ENCODE data around the gene WDR36.

GRCh38 chr5:111079846-111080245, 12.3 kb upstream of the WDR36 start:
- no peak for TF ChIP-seq ZNF384 (IDR thresholded peaks at IDR 0.05; ENCODE audit: borderline replicate concordance, low read depth, low read length)
- TF ChIP-seq IKZF2 (IDR thresholded peaks at IDR 0.05), result no peak
- TF ChIP-seq, protein P1, sequence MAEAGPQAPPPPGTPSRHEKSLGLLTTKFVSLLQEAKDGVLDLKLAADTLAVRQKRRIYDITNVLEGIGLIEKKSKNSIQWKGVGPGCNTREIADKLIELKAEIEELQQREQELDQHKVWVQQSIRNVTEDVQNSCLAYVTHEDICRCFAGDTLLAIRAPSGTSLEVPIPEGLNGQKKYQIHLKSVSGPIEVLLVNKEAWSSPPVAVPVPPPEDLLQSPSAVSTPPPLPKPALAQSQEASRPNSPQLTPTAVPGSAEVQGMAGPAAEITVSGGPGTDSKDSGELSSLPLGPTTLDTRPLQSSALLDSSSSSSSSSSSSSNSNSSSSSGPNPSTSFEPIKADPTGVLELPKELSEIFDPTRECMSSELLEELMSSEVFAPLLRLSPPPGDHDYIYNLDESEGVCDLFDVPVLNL (IDR thresholded peaks at IDR 0.05; ENCODE audit: low read depth, low read length), result no peak
- TF ChIP-seq, protein P2, sequence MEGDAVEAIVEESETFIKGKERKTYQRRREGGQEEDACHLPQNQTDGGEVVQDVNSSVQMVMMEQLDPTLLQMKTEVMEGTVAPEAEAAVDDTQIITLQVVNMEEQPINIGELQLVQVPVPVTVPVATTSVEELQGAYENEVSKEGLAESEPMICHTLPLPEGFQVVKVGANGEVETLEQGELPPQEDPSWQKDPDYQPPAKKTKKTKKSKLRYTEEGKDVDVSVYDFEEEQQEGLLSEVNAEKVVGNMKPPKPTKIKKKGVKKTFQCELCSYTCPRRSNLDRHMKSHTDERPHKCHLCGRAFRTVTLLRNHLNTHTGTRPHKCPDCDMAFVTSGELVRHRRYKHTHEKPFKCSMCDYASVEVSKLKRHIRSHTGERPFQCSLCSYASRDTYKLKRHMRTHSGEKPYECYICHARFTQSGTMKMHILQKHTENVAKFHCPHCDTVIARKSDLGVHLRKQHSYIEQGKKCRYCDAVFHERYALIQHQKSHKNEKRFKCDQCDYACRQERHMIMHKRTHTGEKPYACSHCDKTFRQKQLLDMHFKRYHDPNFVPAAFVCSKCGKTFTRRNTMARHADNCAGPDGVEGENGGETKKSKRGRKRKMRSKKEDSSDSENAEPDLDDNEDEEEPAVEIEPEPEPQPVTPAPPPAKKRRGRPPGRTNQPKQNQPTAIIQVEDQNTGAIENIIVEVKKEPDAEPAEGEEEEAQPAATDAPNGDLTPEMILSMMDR (IDR thresholded peaks at IDR 0.05 in 2 of 3, conservative IDR thresholded peaks at IDR 0.05 in 1 of 3; ENCODE audit: control insufficient read depth in 2 of 3, extremely low read depth in 1 of 3, insufficient read depth in 1 of 3, low read depth in 3 of 3, low read length in 3 of 3), result no peak
- TF ChIP-seq USF2 (IDR thresholded peaks at IDR 0.05; ENCODE audit: borderline replicate concordance, low read depth, low read length), result no peak
- no peak for TF ChIP-seq ATF2 (IDR thresholded peaks at IDR 0.05; ENCODE audit: low read length)
- TF ChIP-seq MYC (IDR thresholded peaks at IDR 0.05; ENCODE audit: insufficient read depth, insufficient read length, insufficient replicate concordance, low read length, severe bottlenecking), result no peak
- TF ChIP-seq POLR2AphosphoS5 (IDR thresholded peaks at IDR 0.05; ENCODE audit: low read length), result no peak
- no peak for TF ChIP-seq SREBF2 (IDR thresholded peaks at IDR 0.05; ENCODE audit: low read length)
- no peak for TF ChIP-seq TAF1 (IDR thresholded peaks at IDR 0.05; ENCODE audit: borderline replicate concordance, low read depth, low read length)
- TF ChIP-seq KDM1A (IDR thresholded peaks at IDR 0.05; ENCODE audit: borderline replicate concordance), result no peak
- no peak for TF ChIP-seq JUNB (IDR thresholded peaks at IDR 0.05)
- TF ChIP-seq HCFC1 (IDR thresholded peaks at IDR 0.05; ENCODE audit: low read length), result no peak

All from GM12878 (cell line).